HG03378 (cell line): ENCODE results near the gene ARL6IP6.

Experiments
- ATAC-seq: cut with Tn5 transposase; IDR thresholded peaks from one replicate; pipeline ENCODE4 v1.9.1; 2021; ENCODE audit warnings: mild to moderate bottlenecking, moderate library complexity; ENCODE audit not compliant: unreplicated experiment

Gene ARL6IP6

GRCh38 chr2:152792974-152793373, 74.6 kb downstream of the ARL6IP6 start:
- no peak for ATAC-seq

GRCh38 chr2:152796941-152797340, 78.5 kb downstream of the ARL6IP6 start:
- no peak for ATAC-seq

- no peak for ATAC-seq
Measured at GRCh38 chr2:152804687-152805408, 86.4 kb downstream of the ARL6IP6 start.

DNA sequence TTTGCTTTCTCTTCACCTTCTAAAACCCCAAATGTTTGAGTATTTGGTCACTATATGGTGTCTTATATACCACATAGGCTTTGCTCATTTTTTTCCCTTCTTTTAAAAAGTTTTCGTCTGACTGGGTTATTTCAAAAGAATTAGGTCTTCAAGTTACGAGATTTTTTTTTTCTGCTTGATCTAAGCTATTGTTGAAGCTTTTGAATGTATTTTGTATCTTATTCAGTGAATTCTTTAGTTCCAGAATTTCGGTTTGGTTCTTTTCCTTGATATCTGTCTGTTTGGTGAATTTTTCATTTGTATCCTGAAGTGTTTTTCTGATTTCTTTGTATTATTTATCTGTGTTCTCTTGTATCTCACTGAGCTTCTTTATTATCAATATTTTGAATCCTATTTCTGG, 93.5 kb downstream of the ARL6IP6 start:
- no peak for ATAC-seq
